T-helper 2 cell treated with Interferon-gamma antibody and Interleukin-4, amounts not matched to agents 5 μg/mL and 100 μg/mL, for 36 hours (primary cell): Measurements from ENCODE around the gene CPE.

Source experiments
- DNase-seq: peaks from one replicate; pipeline ENCODE4 v3.0.0; 2021; ENCODE audit warnings: low spot score
- H3K27ac Mint-ChIP-seq: one replicate; pipeline ENCODE4 v1.8.0; 2021; ENCODE audit warnings: mild to moderate bottlenecking, mixed read lengths
- H3K27me3 Mint-ChIP-seq: one replicate; pipeline ENCODE4 v1.8.0; 2021; ENCODE audit warnings: low read depth, mixed read lengths
- H3K36me3 Mint-ChIP-seq: one replicate; pipeline ENCODE4 v1.8.0; 2021; ENCODE audit warnings: low read depth, mixed read lengths
- H3K4me1 Mint-ChIP-seq: one replicate; pipeline ENCODE4 v1.8.0; 2021; ENCODE audit warnings: low read depth, mixed read lengths
- H3K4me3 Mint-ChIP-seq: one replicate; pipeline ENCODE4 v1.8.0; 2022; ENCODE audit warnings: mild to moderate bottlenecking, moderate library complexity, mixed read lengths
- H3K9me3 Mint-ChIP-seq: one replicate; pipeline ENCODE4 v1.8.0; 2021; ENCODE audit warnings: mixed read lengths

CPE gene

GRCh38 chr4:165505958-165506837 is 127.4 kb downstream of the CPE start:
- no peak overlapping the region for H3K4me3 Mint-ChIP-seq
- H3K27ac Mint-ChIP-seq, result no peak overlapping the region
- no peaks in the 10 kb centered on the region for H3K27me3 Mint-ChIP-seq
- no peak for DNase-seq
- H3K4me1 Mint-ChIP-seq, result no peaks in the 10 kb centered on the region
- no peaks in the 10 kb centered on the region for H3K9me3 Mint-ChIP-seq
- H3K36me3 Mint-ChIP-seq, result no peaks in the 10 kb centered on the region

DNA sequence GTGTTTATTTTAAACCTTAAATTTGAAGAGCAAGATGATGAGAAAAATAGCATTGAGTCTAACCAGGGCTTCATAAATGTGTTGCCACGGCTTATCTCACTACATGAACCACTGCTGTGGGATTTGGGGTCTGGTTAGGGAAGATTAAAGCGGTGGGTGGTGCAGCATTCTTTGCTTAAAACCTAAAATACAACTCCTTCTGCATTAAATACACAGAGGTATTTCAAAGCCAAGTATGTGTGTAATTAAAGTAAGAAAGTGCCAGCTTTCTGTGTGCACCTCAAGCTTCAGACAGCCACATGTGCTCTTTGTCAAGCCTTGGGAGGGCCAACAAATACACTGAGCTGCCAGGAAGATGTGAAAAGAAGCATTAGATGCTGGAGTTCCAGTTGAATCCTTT is 128.0 kb downstream of the CPE start:
- Mint-ChIP-seq H3K27me3 (no peaks in the 10 kb centered on the region), H3K36me3 (no peaks in the 10 kb centered on the region), H3K4me3 (no peak overlapping the region), H3K4me1 (no peaks in the 10 kb centered on the region), H3K9me3 (no peaks in the 10 kb centered on the region), H3K27ac (no peak overlapping the region)
- DNase-seq, result no peak

GRCh38 chr4:165507381-165507780 is 128.6 kb downstream of the CPE start:
- Mint-ChIP-seq H3K9me3 (no peaks in the 10 kb centered on the region), H3K4me1 (no peaks in the 10 kb centered on the region), H3K4me3 (no peak overlapping the region), H3K27ac (no peak overlapping the region), H3K27me3 (no peaks in the 10 kb centered on the region), H3K36me3 (no peaks in the 10 kb centered on the region)
- DNase-seq, result no peak

- Mint-ChIP-seq H3K27me3 (no peaks in the 10 kb centered on the region), H3K4me1 (no peaks in the 10 kb centered on the region), H3K9me3 (no peaks in the 10 kb centered on the region), H3K27ac (no peak overlapping the region), H3K36me3 (no peaks in the 10 kb centered on the region), H3K4me3 (no peak overlapping the region)
- DNase-seq, result no peak
Measured at GRCh38 chr4:165508372-165509120, 129.7 kb downstream of the CPE start.

DNA sequence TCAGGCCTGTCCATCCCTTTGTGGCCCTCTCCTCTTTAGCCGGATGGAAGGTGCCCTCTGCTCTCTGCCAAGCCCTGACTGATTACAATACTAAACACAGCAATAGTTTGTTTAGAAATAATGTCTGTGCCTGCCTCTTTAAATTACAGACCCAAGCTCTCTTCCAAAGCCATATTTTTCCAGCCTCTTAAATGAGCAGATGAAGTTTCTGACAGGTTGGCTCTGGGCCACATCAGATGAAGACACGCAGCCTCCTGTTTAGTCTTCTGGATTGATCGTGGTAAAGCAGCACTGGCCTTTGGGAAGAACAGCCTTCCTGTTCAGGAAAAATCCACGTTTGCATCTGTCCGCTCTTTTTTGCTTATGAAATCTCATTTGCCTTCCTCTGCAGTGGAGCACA is 133.6 kb downstream of the CPE start:
- Mint-ChIP-seq H3K4me3 (no peak overlapping the region), H3K9me3 (no peaks in the 10 kb centered on the region), H3K27ac (no peak overlapping the region), H3K27me3 (no peaks in the 10 kb centered on the region), H3K4me1 (no peaks in the 10 kb centered on the region), H3K36me3 (no peaks in the 10 kb centered on the region)
- DNase-seq, result no peak

- no peak overlapping the region for H3K4me3 Mint-ChIP-seq
- H3K36me3 Mint-ChIP-seq, result no peaks in the 10 kb centered on the region
- DNase-seq, result no peak
- no peaks in the 10 kb centered on the region for H3K4me1 Mint-ChIP-seq
- H3K9me3 Mint-ChIP-seq, result no peaks in the 10 kb centered on the region
- no peak overlapping the region for H3K27ac Mint-ChIP-seq
- H3K27me3 Mint-ChIP-seq, result peaks cover 5% of the 10 kb centered on the region
Measured at GRCh38 chr4:165514739-165515138, 135.9 kb downstream of the CPE start.

DNA sequence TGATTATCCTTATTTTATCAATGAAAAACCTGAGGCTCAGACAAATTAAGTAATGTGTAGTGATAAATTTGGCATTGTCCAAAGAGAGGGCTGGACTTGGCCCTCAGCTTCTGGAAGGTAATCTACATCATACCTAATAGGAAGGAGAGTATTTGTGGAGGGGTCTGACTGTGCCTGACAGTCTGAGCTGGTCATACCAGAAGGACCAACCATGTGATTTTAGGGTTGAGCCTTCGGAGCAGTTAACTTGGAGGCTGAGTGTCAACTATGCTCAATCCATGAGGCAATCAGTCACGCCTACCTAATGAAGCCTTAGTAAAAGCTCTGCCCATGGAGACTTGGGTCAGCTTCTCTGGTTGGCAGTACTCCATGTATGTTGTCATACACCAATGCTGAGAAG is 136.4 kb downstream of the CPE start:
- no peak for DNase-seq
- no peak overlapping the region for H3K4me3 Mint-ChIP-seq
- H3K27ac Mint-ChIP-seq, result no peak overlapping the region
- H3K36me3 Mint-ChIP-seq, result no peaks in the 10 kb centered on the region
- no peaks in the 10 kb centered on the region for H3K9me3 Mint-ChIP-seq
- no peaks in the 10 kb centered on the region for H3K4me1 Mint-ChIP-seq
- peaks cover 5% of the 10 kb centered on the region for H3K27me3 Mint-ChIP-seq

DNA sequence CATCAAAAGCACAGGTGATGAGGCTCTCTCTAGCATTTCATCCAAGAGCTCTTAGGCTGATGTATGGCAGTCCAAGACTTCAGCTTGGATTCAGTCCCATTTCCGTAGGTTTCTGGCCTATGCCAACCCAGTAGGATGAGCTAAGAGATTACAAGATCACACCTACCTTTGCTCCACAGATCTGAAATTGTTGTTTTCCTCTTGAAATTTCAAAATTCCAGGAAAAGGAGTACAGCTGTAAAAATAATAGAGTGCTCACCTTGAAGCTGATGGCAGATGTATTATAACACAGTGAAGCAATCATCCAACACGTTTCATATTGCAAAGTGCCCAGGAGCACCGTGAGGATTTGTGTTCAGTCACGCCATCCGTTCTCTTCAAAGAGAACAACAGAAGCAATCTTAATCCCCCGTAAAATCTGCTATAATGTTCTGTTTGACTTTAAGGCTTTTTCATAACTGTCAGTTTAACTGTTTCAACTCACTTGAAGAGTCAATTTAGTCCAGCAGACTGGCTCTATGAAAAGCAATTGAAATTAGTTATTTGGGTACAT is 137.5 kb downstream of the CPE start:
- peaks cover 5% of the 10 kb centered on the region for H3K27me3 Mint-ChIP-seq
- H3K4me3 Mint-ChIP-seq, result no peak overlapping the region
- DNase-seq, result no peak
- no peaks in the 10 kb centered on the region for H3K4me1 Mint-ChIP-seq
- H3K36me3 Mint-ChIP-seq, result no peaks in the 10 kb centered on the region
- H3K27ac Mint-ChIP-seq, result no peak overlapping the region
- H3K9me3 Mint-ChIP-seq, result no peaks in the 10 kb centered on the region

DNA sequence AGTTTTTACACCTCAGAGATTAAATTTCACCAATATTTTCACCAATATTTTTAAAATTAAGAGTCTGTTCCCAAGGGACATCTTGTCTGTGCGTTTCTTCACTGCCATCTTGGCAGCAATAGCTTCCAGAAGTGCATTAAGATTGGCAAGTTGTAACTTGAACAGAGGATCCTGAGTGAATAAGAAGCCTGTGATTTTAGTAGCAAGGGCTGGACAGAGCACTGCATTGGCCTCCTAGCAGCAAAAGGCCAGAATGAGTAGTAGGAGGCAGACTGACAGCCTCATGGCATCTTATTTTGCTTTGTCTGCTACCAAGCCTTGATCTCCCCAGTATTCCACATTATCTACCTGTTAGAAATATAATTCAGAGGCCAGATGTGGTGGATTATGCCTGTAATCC is 138.4 kb downstream of the CPE start:
- Mint-ChIP-seq H3K27ac (no peak overlapping the region), H3K27me3 (peaks cover 5% of the 10 kb centered on the region), H3K9me3 (no peaks in the 10 kb centered on the region), H3K4me3 (no peak overlapping the region), H3K4me1 (no peaks in the 10 kb centered on the region), H3K36me3 (no peaks in the 10 kb centered on the region)
- no peak for DNase-seq

- H3K27me3 Mint-ChIP-seq, result peaks cover 5% of the 10 kb centered on the region
- no peaks in the 10 kb centered on the region for H3K9me3 Mint-ChIP-seq
- H3K4me1 Mint-ChIP-seq, result no peaks in the 10 kb centered on the region
- no peaks in the 10 kb centered on the region for H3K36me3 Mint-ChIP-seq
- H3K27ac Mint-ChIP-seq, result no peak overlapping the region
- H3K4me3 Mint-ChIP-seq, result no peak overlapping the region
- DNase-seq, result no peak
Measured at GRCh38 chr4:165518024-165518616, 139.3 kb downstream of the CPE start.

DNA sequence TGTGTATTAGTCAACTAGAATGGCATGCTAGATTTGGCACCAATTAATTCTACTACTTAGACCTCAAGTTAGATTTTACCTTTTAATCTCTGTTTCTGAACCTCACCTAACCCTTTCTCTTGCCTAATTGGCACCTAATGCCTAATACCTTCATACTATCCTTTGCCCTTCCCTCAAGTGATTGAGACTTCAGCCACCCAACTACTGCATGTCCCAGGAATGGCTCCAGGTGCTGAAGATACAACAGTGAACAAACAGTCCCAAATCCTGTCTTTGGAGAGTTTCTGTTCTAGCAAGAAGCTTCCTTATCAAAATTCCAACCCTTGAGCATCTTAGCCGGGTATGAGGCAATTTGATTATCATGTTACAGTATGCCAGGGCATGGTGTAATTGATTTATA is 139.9 kb downstream of the CPE start:
- H3K27me3 Mint-ChIP-seq, result peaks cover 5% of the 10 kb centered on the region
- H3K9me3 Mint-ChIP-seq, result no peaks in the 10 kb centered on the region
- no peak overlapping the region for H3K4me3 Mint-ChIP-seq
- H3K36me3 Mint-ChIP-seq, result no peaks in the 10 kb centered on the region
- no peaks in the 10 kb centered on the region for H3K4me1 Mint-ChIP-seq
- no peak overlapping the region for H3K27ac Mint-ChIP-seq
- DNase-seq, result no peak

DNA sequence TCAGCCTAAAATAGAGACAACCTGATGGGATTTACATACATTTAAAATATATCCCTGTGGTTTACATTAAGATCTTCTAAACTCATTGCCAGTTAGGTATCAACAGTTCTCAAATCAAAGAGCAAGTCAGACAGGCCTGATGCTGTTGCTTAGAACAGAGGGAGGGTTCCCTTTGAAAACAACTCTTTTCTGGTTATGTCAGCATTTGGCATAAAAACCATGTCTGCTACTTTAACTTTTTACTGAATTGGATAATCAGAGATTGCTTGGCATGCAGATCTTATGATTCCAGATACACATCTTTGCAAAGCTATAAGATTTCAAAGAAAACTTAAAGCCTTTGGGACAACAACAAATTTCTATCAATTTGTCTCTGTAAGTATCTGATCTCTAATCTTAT is 140.8 kb downstream of the CPE start:
- H3K4me1 Mint-ChIP-seq, result no peaks in the 10 kb centered on the region
- H3K4me3 Mint-ChIP-seq, result no peak overlapping the region
- no peak overlapping the region for H3K27ac Mint-ChIP-seq
- no peaks in the 10 kb centered on the region for H3K36me3 Mint-ChIP-seq
- no peaks in the 10 kb centered on the region for H3K9me3 Mint-ChIP-seq
- no peak for DNase-seq
- peaks cover 5% of the 10 kb centered on the region for H3K27me3 Mint-ChIP-seq

GRCh38 chr4:165520086-165520485 is 141.3 kb downstream of the CPE start:
- no peaks in the 10 kb centered on the region for H3K36me3 Mint-ChIP-seq
- no peak overlapping the region for H3K4me3 Mint-ChIP-seq
- no peak for DNase-seq
- peaks cover 5% of the 10 kb centered on the region for H3K27me3 Mint-ChIP-seq
- no peak overlapping the region for H3K27ac Mint-ChIP-seq
- H3K9me3 Mint-ChIP-seq, result no peaks in the 10 kb centered on the region
- H3K4me1 Mint-ChIP-seq, result no peaks in the 10 kb centered on the region

- Mint-ChIP-seq H3K4me1 (no peaks in the 10 kb centered on the region), H3K9me3 (no peaks in the 10 kb centered on the region), H3K4me3 (no peak overlapping the region), H3K27me3 (peaks cover 5% of the 10 kb centered on the region), H3K36me3 (no peaks in the 10 kb centered on the region), H3K27ac (no peak overlapping the region)
- DNase-seq, result no peak
Measured at GRCh38 chr4:165522050-165522449, 143.2 kb downstream of the CPE start.
